WTC11 (cell line): ENCODE data around the gene CCDC15. TPM values are rescaled to one million over a fixed set of nuclear protein-coding genes. Genes with fewer than 3 reads are reported as not detected.

Experiments used
- ATAC-seq: fragments of 200-7000 bp; cut with Tn5 transposase; 2 replicates; pipeline ENCODE4 v1.10.0; 2021; ENCODE audit warnings: mild to moderate bottlenecking, moderate library complexity
- CTCF ChIA-PET: fragments of 300-600 bp; sonication (Branson Sonifier 250); formaldehyde crosslinking; loops from one replicate; lab custom pipeline; 2021; ENCODE audit warnings: antibody characterized with exemption; lab: Charles Lee
- POLR2A ChIA-PET: fragments of 350-600 bp; sonication (Branson Sonifier 250); formaldehyde crosslinking; loops from one replicate; lab custom pipeline; 2021; ENCODE audit warnings: antibody characterized with exemption; lab: Charles Lee
- DNase-seq: peaks from one replicate; pipeline ENCODE4 v3.0.0; 2021; ENCODE audit warnings: low spot score
- H3K27ac Mint-ChIP-seq: 2 replicates; pipeline ENCODE4 v1.8.0; 2021; ENCODE audit warnings: mixed read lengths
- H3K27me3 Mint-ChIP-seq: 2 replicates; pipeline ENCODE4 v1.8.0; 2021; ENCODE audit warnings: low read depth, mild to moderate bottlenecking, moderate library complexity, mixed read lengths
- H3K36me3 Mint-ChIP-seq: 2 replicates; pipeline ENCODE4 v1.8.0; 2021; ENCODE audit warnings: mixed read lengths
- H3K4me1 Mint-ChIP-seq: 2 replicates; pipeline ENCODE4 v1.8.0; 2022; ENCODE audit warnings: mixed read lengths
- H3K4me3 Mint-ChIP-seq: 2 replicates; pipeline ENCODE4 v1.8.0; 2021; ENCODE audit warnings: mild to moderate bottlenecking, moderate library complexity, mixed read lengths
- H3K9me3 Mint-ChIP-seq: 2 replicates; pipeline ENCODE4 v1.8.0; 2021; ENCODE audit warnings: mixed read lengths
- ATF1 ChIP-seq: sonication (generic); formaldehyde crosslinking; IDR thresholded peaks from 2 replicates; pipeline ENCODE4 v1.8.1; 2023; ENCODE audit warnings: mild to moderate bottlenecking, moderate library complexity, missing genetic modification reagents
- CBFB ChIP-seq: sonication (generic); formaldehyde crosslinking; IDR thresholded peaks from 2 replicates; pipeline ENCODE4 v1.8.1; 2022; ENCODE audit warnings: mild to moderate bottlenecking, low read depth, missing genetic modification reagents
- CREM ChIP-seq: sonication (generic); formaldehyde crosslinking; IDR thresholded peaks from 2 replicates; pipeline ENCODE4 v1.8.1; 2022; ENCODE audit warnings: mild to moderate bottlenecking, missing genetic modification reagents, moderate library complexity
- ELF4 ChIP-seq: sonication (generic); formaldehyde crosslinking; IDR thresholded peaks from 2 replicates; pipeline ENCODE4 v1.8.1; 2022; ENCODE audit warnings: low read depth, mild to moderate bottlenecking, moderate library complexity, missing genetic modification reagents
- ETV6 ChIP-seq: sonication (generic); formaldehyde crosslinking; IDR thresholded peaks from 2 replicates; pipeline ENCODE4 v1.8.1; 2022; ENCODE audit warnings: mild to moderate bottlenecking, missing genetic modification reagents
- IRF1 ChIP-seq: sonication (generic); formaldehyde crosslinking; IDR thresholded peaks from 2 replicates; pipeline ENCODE4 v1.8.0; 2023; ENCODE audit warnings: missing genetic modification reagents
- IRF2 ChIP-seq: sonication (generic); formaldehyde crosslinking; IDR thresholded peaks from 2 replicates; pipeline ENCODE4 v1.8.0; 2022; ENCODE audit warnings: low read depth, missing genetic modification reagents, borderline replicate concordance
- MXD4 ChIP-seq: fragments of 250-450 bp; sonication (Bioruptor Pico); IDR thresholded peaks from 2 replicates; pipeline ENCODE4 v1.8.0; 2021; ENCODE audit warnings: mild to moderate bottlenecking, moderate library complexity, borderline replicate concordance
- NFE2L1 ChIP-seq: sonication (generic); formaldehyde crosslinking; IDR thresholded peaks from 2 replicates; pipeline ENCODE4 v1.8.1; 2023; ENCODE audit warnings: missing genetic modification reagents
- NFYB ChIP-seq: sonication (generic); formaldehyde crosslinking; conservative IDR thresholded peaks from 2 replicates; pipeline ENCODE4 v1.8.0; 2022; ENCODE audit warnings: low read depth, missing genetic modification reagents
- PRRX2 ChIP-seq: fragments of 250-450 bp; sonication (Bioruptor Pico); IDR thresholded peaks from 2 replicates; pipeline ENCODE4 v1.8.0; 2021; ENCODE audit warnings: mild to moderate bottlenecking
- RORB ChIP-seq: fragments of 250-450 bp; sonication (Bioruptor Pico); IDR thresholded peaks from 2 replicates; pipeline ENCODE4 v1.9.0; 2021; ENCODE audit warnings: mild to moderate bottlenecking
- SMAD4 ChIP-seq: sonication (generic); formaldehyde crosslinking; IDR thresholded peaks from 2 replicates; pipeline ENCODE4 v1.8.0; 2022; ENCODE audit warnings: mild to moderate bottlenecking, missing genetic modification reagents
- SOX15 ChIP-seq: fragments of 250-450 bp; sonication (Bioruptor Pico); IDR thresholded peaks from 2 replicates; pipeline ENCODE4 v1.9.0; 2021; ENCODE audit warnings: mild to moderate bottlenecking
- ZNF232 ChIP-seq: sonication (generic); formaldehyde crosslinking; IDR thresholded peaks from 2 replicates; pipeline ENCODE4 v1.8.0; 2022; ENCODE audit warnings: mild to moderate bottlenecking, missing genetic modification reagents
- ZNF263 ChIP-seq: sonication (generic); formaldehyde crosslinking; IDR thresholded peaks from 2 replicates; pipeline ENCODE4 v1.8.1; 2022; ENCODE audit warnings: low read depth, mild to moderate bottlenecking, moderate library complexity, missing genetic modification reagents
- ZNF317 ChIP-seq: sonication (generic); formaldehyde crosslinking; IDR thresholded peaks from 2 replicates; pipeline ENCODE4 v1.8.1; 2023; ENCODE audit warnings: low read depth, mild to moderate bottlenecking, moderate library complexity, missing genetic modification reagents, borderline replicate concordance
- ZNF416 ChIP-seq: fragments of 250-450 bp; sonication (Bioruptor Pico); IDR thresholded peaks from 2 replicates; pipeline ENCODE4 v1.9.0; 2021; ENCODE audit warnings: mild to moderate bottlenecking, inconsistent platforms
- ZNF423 ChIP-seq: fragments of 250-450 bp; sonication (Bioruptor Pico); IDR thresholded peaks from 2 replicates; pipeline ENCODE4 v2.1.2; 2022; ENCODE audit warnings: mild to moderate bottlenecking, moderate library complexity
- ZNF512 ChIP-seq: sonication (generic); formaldehyde crosslinking; IDR thresholded peaks from 2 replicates; pipeline ENCODE4 v1.8.1; 2022; ENCODE audit warnings: missing genetic modification reagents, borderline replicate concordance
- ZNF671 ChIP-seq: fragments of 250-450 bp; sonication (Bioruptor Pico); IDR thresholded peaks from 2 replicates; pipeline ENCODE4 v1.8.0; 2021; ENCODE audit warnings: mild to moderate bottlenecking
- total RNA-seq: library from RNA; stranded (reverse); gene quantifications from 3 replicates; pipeline ENCODE4 v1.2.3, GENCODE V29; 2021
- TF ChIP-seq, protein P1 (sequence below): sonication (generic); formaldehyde crosslinking; conservative IDR thresholded peaks from 2 replicates; pipeline ENCODE4 v1.8.1; 2022; ENCODE audit warnings: mild to moderate bottlenecking, missing genetic modification reagents
- TF ChIP-seq, protein P2 (sequence below): sonication (generic); formaldehyde crosslinking; IDR thresholded peaks from 2 replicates; pipeline ENCODE4 v1.8.0; 2022; ENCODE audit warnings: mild to moderate bottlenecking, missing genetic modification reagents
- TF ChIP-seq, protein P3 (sequence below): fragments of 250-450 bp; sonication (Bioruptor Pico); IDR thresholded peaks from 2 replicates; pipeline ENCODE4 v2.1.2; 2022; ENCODE audit warnings: mild to moderate bottlenecking, moderate library complexity
- TF ChIP-seq, protein P4 (sequence below): sonication (generic); formaldehyde crosslinking; IDR thresholded peaks from 2 replicates; pipeline ENCODE4 v1.8.1; 2023; ENCODE audit warnings: mild to moderate bottlenecking, missing genetic modification reagents
- TF ChIP-seq, protein P5 (sequence below): sonication (generic); formaldehyde crosslinking; IDR thresholded peaks from 2 replicates; pipeline ENCODE4 v1.8.1; 2023; ENCODE audit warnings: mild to moderate bottlenecking, moderate library complexity, missing genetic modification reagents

Gene CCDC15
- total RNA-seq, 1 experiment from 2014 or later, result 2.4 TPM

DNA sequence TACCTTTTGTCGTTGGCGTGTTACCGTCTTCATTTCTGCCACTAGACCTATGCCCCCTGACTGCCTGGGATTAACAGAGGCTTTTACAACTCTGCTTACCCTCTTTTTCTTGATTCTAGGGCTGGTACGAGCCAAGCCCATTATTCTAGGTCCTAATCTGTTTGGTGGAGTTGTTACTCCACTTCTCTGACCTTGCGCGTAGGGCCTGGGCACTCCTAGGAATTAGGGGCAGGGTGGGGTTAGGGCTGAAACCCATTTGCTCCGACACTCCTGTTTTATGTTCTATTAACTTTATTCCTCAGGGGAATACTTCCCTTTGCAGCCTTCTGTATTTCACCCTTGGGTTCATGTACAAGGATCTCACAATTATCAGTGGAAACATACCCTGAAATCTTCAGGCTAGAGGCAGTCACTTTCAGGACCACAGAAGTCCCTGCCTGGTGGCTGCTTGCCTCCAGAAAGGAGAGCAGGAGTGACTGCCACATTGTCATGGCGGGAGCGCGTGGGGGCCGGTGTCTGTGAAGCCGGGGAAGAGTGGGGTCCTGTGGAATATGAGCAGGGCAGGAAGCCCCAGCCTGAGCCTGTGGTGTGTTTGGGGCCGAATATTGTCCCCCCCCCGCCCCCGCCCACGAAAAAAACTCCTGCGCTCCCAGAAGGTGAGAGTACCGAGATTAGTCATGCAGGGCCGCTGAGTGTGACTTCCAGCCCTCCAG is 108.4 kb downstream of the CCDC15 start:
- H3K27me3 Mint-ChIP-seq, result peaks cover 59% of the 10 kb centered on the region
- TF ChIP-seq ELF4 (no peak), SOX15 (CRISPR knock-in tag) (no peak), IRF2 (CRISPR knock-in tag) (no peak)
- TF ChIP-seq, all 79 proteins: peak for 0
- CTCF ChIA-PET, result interaction anchor here (1.3 to 2.1 kb wide), 6 partner anchors 15 to 342 kb away, joined by 3 to 14 read pairs (median 5); no protein-coding TSS in a partner anchor
- H3K9me3 Mint-ChIP-seq, result no peaks in the 10 kb centered on the region
- no peak for DNase-seq
- POLR2A ChIA-PET, result interaction anchor here (0.6 to 1.4 kb wide), 2 partner anchors 108 to 296 kb away, joined by 3 read pairs; partner anchors contain the start of gene CCDC15
- H3K36me3 Mint-ChIP-seq, result no peaks in the 10 kb centered on the region
- peak; percentile 6; the same call in 1 of the 2 replicates for ATAC-seq
- H3K4me1 Mint-ChIP-seq, result peaks cover 8% of the 10 kb centered on the region; the same call in 1 of the 2 replicates
- peak overlapping the region; percentile 77 for H3K4me3 Mint-ChIP-seq
- no peak overlapping the region for H3K27ac Mint-ChIP-seq

- H3K27me3 Mint-ChIP-seq, result peaks cover 59% of the 10 kb centered on the region
- H3K36me3 Mint-ChIP-seq, result no peaks in the 10 kb centered on the region
- peak; percentile 73 for DNase-seq
- H3K4me1 Mint-ChIP-seq, result peaks cover 8% of the 10 kb centered on the region; the same call in 1 of the 2 replicates
- peak within 1 kb of the TSS; percentile 77 for H3K4me3 Mint-ChIP-seq
- ATAC-seq, result peak; percentile 90
- H3K9me3 Mint-ChIP-seq, result no peaks in the 10 kb centered on the region
- ChIA-PET CTCF (interaction anchor here (0.8 to 2.1 kb wide), 11 partner anchors 15 to 366 kb away, joined by 3 to 14 read pairs (median 6); no protein-coding TSS in a partner anchor), POLR2A (interaction anchor here (0.6 to 1.4 kb wide), 2 partner anchors 109 to 296 kb away, joined by 3 read pairs; partner anchors contain the start of gene CCDC15)
- H3K27ac Mint-ChIP-seq, result no peak within 1 kb of the TSS
- TF ChIP-seq, protein P1, sequence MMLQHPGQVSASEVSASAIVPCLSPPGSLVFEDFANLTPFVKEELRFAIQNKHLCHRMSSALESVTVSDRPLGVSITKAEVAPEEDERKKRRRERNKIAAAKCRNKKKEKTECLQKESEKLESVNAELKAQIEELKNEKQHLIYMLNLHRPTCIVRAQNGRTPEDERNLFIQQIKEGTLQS (CRISPR knock-in tag), result no peak
- TF ChIP-seq ZNF263 (CRISPR knock-in tag), result no peak
- no peak for TF ChIP-seq ETV6 (CRISPR knock-in tag)
- no peak for TF ChIP-seq IRF1 (CRISPR knock-in tag)
- no peak for TF ChIP-seq ATF1 (CRISPR knock-in tag)
- peak; percentile 37; the same call in 1 of the 2 replicates for TF ChIP-seq CREM (CRISPR knock-in tag)
- no peak for TF ChIP-seq MXD4 (CRISPR knock-in tag)
- no peak for TF ChIP-seq RORB (CRISPR knock-in tag)
- TF ChIP-seq, protein P2, sequence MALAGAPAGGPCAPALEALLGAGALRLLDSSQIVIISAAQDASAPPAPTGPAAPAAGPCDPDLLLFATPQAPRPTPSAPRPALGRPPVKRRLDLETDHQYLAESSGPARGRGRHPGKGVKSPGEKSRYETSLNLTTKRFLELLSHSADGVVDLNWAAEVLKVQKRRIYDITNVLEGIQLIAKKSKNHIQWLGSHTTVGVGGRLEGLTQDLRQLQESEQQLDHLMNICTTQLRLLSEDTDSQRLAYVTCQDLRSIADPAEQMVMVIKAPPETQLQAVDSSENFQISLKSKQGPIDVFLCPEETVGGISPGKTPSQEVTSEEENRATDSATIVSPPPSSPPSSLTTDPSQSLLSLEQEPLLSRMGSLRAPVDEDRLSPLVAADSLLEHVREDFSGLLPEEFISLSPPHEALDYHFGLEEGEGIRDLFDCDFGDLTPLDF (CRISPR knock-in tag), result no peak
- no peak for TF ChIP-seq ZNF416
- TF ChIP-seq PRRX2 (CRISPR knock-in tag), result no peak
- no peak for TF ChIP-seq ZNF232 (CRISPR knock-in tag)
- TF ChIP-seq, protein P3, sequence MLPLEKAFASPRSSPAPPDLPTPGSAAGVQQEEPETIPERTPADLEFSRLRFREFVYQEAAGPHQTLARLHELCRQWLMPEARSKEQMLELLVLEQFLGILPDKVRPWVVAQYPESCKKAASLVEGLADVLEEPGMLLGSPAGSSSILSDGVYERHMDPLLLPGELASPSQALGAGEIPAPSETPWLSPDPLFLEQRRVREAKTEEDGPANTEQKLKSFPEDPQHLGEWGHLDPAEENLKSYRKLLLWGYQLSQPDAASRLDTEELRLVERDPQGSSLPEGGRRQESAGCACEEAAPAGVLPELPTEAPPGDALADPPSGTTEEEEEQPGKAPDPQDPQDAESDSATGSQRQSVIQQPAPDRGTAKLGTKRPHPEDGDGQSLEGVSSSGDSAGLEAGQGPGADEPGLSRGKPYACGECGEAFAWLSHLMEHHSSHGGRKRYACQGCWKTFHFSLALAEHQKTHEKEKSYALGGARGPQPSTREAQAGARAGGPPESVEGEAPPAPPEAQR (CRISPR knock-in tag), result no peak
- TF ChIP-seq ZNF512, result no peak
- no peak for TF ChIP-seq NFE2L1 (CRISPR knock-in tag)
- TF ChIP-seq, protein P4, sequence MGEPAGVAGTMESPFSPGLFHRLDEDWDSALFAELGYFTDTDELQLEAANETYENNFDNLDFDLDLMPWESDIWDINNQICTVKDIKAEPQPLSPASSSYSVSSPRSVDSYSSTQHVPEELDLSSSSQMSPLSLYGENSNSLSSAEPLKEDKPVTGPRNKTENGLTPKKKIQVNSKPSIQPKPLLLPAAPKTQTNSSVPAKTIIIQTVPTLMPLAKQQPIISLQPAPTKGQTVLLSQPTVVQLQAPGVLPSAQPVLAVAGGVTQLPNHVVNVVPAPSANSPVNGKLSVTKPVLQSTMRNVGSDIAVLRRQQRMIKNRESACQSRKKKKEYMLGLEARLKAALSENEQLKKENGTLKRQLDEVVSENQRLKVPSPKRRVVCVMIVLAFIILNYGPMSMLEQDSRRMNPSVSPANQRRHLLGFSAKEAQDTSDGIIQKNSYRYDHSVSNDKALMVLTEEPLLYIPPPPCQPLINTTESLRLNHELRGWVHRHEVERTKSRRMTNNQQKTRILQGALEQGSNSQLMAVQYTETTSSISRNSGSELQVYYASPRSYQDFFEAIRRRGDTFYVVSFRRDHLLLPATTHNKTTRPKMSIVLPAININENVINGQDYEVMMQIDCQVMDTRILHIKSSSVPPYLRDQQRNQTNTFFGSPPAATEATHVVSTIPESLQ (CRISPR knock-in tag), result no peak
- TF ChIP-seq NFYB (CRISPR knock-in tag), result no peak
- TF ChIP-seq, protein P5, sequence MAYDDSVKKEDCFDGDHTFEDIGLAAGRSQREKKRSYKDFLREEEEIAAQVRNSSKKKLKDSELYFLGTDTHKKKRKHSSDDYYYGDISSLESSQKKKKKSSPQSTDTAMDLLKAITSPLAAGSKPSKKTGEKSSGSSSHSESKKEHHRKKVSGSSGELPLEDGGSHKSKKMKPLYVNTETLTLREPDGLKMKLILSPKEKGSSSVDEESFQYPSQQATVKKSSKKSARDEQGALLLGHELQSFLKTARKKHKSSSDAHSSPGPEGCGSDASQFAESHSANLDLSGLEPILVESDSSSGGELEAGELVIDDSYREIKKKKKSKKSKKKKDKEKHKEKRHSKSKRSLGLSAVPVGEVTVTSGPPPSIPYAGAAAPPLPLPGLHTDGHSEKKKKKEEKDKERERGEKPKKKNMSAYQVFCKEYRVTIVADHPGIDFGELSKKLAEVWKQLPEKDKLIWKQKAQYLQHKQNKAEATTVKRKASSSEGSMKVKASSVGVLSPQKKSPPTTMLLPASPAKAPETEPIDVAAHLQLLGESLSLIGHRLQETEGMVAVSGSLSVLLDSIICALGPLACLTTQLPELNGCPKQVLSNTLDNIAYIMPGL (CRISPR knock-in tag), result peak; percentile 63; the same call in 1 of the 2 replicates
- TF ChIP-seq ZNF423 (CRISPR knock-in tag), result no peak
- TF ChIP-seq ZNF317 (CRISPR knock-in tag), result no peak
- no peak for TF ChIP-seq SMAD4 (CRISPR knock-in tag)
- TF ChIP-seq ZNF671 (CRISPR knock-in tag), result no peak
- no peak for TF ChIP-seq CBFB (CRISPR knock-in tag)
Observed at GRCh38 chr11:125062931-125063428, 109.0 kb downstream of the CCDC15 start, which contains the start of gene SLC37A2. TSS of gene SLC37A2 (plus strand) at chr11:125063305. CDS start at chr11:125063368, 63 bp downstream.
